Tibial nerve (tissue), 4 donors: ENCODE measurements around the gene PDK1.

Experiments used
- CTCF ChIP-seq, 5 experiments: fragments of 200-600 bp in 3 of 5; fragments of 450-650 bp in 2 of 5; sonication (generic) in 3 of 5; IDR thresholded peaks; one replicate each; pipeline ENCODE4 v1.5.1; 2016 to 2019; ENCODE audit warnings: antibody characterized with exemption in 5 of 5, mild to moderate bottlenecking in 3 of 5, moderate library complexity in 2 of 5
- EP300 ChIP-seq, 2 donors: sonication (generic); formaldehyde crosslinking; IDR thresholded peaks; one replicate each; pipeline ENCODE4 v1.6.1; 2017; ENCODE audit warnings: antibody characterized with exemption in 2 of 2, mild to moderate bottlenecking in 1 of 2

- no peak for TF ChIP-seq CTCF (IDR thresholded peaks at IDR 0.05)
- no peak for TF ChIP-seq EP300 (IDR thresholded peaks at IDR 0.05)
These were observed 86.6 kb downstream of the PDK1 start for GRCh38 chr2:172642301-172643020.
